A673 (cell line): ENCODE measurements around the gene NME3. TPM values are rescaled to one million over a fixed set of nuclear protein-coding genes. Genes with fewer than 3 reads are reported as not detected.
A peak's percentile ranks its signal among the peaks of the same experiment; 100 is the strongest.

Experiments
- BruUV-seq: library from RNA; stranded (reverse); fragments of 400-500 nt; replicated peaks from 2 replicates; lab custom pipeline; 2021; lab: Mats Ljungman, UMichigan
- CTCF ChIA-PET: fragments of 300-600 bp; sonication (Branson Sonifier 250); formaldehyde crosslinking; loops from one replicate; lab custom pipeline; 2022; ENCODE audit warnings: antibody characterized with exemption; lab: Charles Lee
- POLR2A ChIA-PET: fragments of 300-600 bp; sonication (Branson Sonifier 250); formaldehyde crosslinking; loops from one replicate; lab custom pipeline; 2022; ENCODE audit warnings: antibody characterized with exemption; ENCODE audit not compliant: low non-redundant PET; lab: Charles Lee
- DNase-seq: peaks from one replicate; pipeline ENCODE4 v3.0.0-alpha.2; 2015; ENCODE audit warnings: low spot score
- H3K27ac ChIP-seq: fragments of 200-600 bp; sonication (generic); 2 replicates; pipeline ENCODE4 v1.5.1; 2016; ENCODE audit warnings: mixed run types, low read depth, mild to moderate bottlenecking, mixed read lengths, antibody characterized with exemption, low read length; ENCODE audit not compliant: poor library complexity, severe bottlenecking
- H3K27me3 ChIP-seq: fragments of 200-600 bp; sonication (generic); replicated peaks from 2 replicates; pipeline ENCODE4 v1.6.1; 2017; ENCODE audit warnings: mixed run types, low read depth, mild to moderate bottlenecking, mixed read lengths, antibody characterized with exemption, low read length; ENCODE audit not compliant: insufficient read depth, poor library complexity
- H3K36me3 ChIP-seq: fragments of 200-600 bp; sonication (generic); 2 replicates; pipeline ENCODE4 v1.6.1; 2016; ENCODE audit warnings: mixed run types, mild to moderate bottlenecking, mixed read lengths, antibody characterized with exemption, low read length; ENCODE audit not compliant: insufficient read depth, poor library complexity, severe bottlenecking
- H3K4me1 ChIP-seq: fragments of 200-600 bp; sonication (generic); 2 replicates; pipeline ENCODE4 v1.6.1; 2017; ENCODE audit warnings: mixed run types, mild to moderate bottlenecking, mixed read lengths, antibody characterized with exemption, low read length; ENCODE audit not compliant: insufficient read depth, poor library complexity, severe bottlenecking
- H3K4me3 ChIP-seq: fragments of 200-600 bp; sonication (generic); 2 replicates; pipeline ENCODE4 v1.5.1; 2016; ENCODE audit warnings: low read depth, mixed run types, mild to moderate bottlenecking, mixed read lengths, low read length; ENCODE audit not compliant: poor library complexity, severe bottlenecking
- H3K9me3 ChIP-seq: fragments of 200-600 bp; sonication (generic); 2 replicates; pipeline ENCODE4 v1.6.1; 2016; ENCODE audit warnings: mixed run types, low read depth, mild to moderate bottlenecking, mixed read lengths, antibody characterized with exemption, low read length; ENCODE audit not compliant: poor library complexity, severe bottlenecking
- CTCF ChIP-seq: fragments of 300-800, 200-600 bp; sonication (generic); conservative IDR thresholded peaks from 2 replicates; pipeline ENCODE4 v1.5.1; 2017; ENCODE audit warnings: low read depth, mild to moderate bottlenecking, antibody characterized with exemption, low read length, moderate library complexity, mixed read lengths
- EZH2 ChIP-seq: fragments of 200-600 bp; sonication (generic); IDR thresholded peaks from 2 replicates; pipeline ENCODE4 v1.6.1; 2017; ENCODE audit warnings: borderline replicate concordance, low read depth, mild to moderate bottlenecking, mixed read lengths, antibody characterized with exemption, low read length; ENCODE audit not compliant: poor library complexity, severe bottlenecking
- intact Hi-C: fragments of 100-400 bp; cut with micrococcal nuclease; formaldehyde crosslinking; loops from one replicate; pipeline ENCODE4 v1.10.0; 2022; ENCODE audit not compliant: unreplicated experiment
- microRNA-seq: library from miRNA; unstranded; fragments of <30 nt; microRNA quantifications from one replicate; pipeline ENCODE4 v1.2.0, GENCODE V29; 2021
- total RNA-seq: library from RNA; stranded (reverse); gene quantifications from 2 replicates; pipeline ENCODE4 v1.2.3, GENCODE V29; 2021

NME3 gene
- total RNA-seq, 1 experiment from 2014 or later, result 35.3 TPM

GRCh38 chr16:1724491-1724890, 46.9 kb downstream of the NME3 start:
- Histone ChIP-seq H3K4me3 (no peak overlapping the region), H3K9me3 (no peaks in the 10 kb centered on the region), H3K4me1 (peaks cover 3% of the 10 kb centered on the region), H3K27me3 (no peaks in the 10 kb centered on the region), H3K36me3 (peaks cover 4% of the 10 kb centered on the region), H3K27ac (no peak overlapping the region)
- TF ChIP-seq CTCF, result no peak
- BruUV-seq, result no TSS peak
- intact Hi-C loops, result no loop called here
- ChIA-PET CTCF (no interaction called here), POLR2A (no interaction called here)
- no peak for DNase-seq

- ChIA-PET CTCF (interaction anchor here (0.5 to 1.3 kb wide), 2 partner anchors 16 to 424 kb away, joined by 4 to 17 read pairs; partner anchors contain the start of gene MAPK8IP3), POLR2A (no interaction called here)
- Histone ChIP-seq H3K9me3 (no peaks in the 10 kb centered on the region), H3K36me3 (no peaks in the 10 kb centered on the region), H3K4me1 (peaks cover 3% of the 10 kb centered on the region), H3K27me3 (no peaks in the 10 kb centered on the region), H3K27ac (no peak overlapping the region), H3K4me3 (no peak overlapping the region)
- BruUV-seq, result no TSS peak
- intact Hi-C loops, result no loop called here
- peak; percentile 41 for DNase-seq
- TF ChIP-seq EZH2, result no peak
- TF ChIP-seq CTCF, result peak; percentile 79
Measured at GRCh38 chr16:1723450-1724147, 47.7 kb downstream of the NME3 start.

GRCh38 chr16:1721372-1721771, 50.0 kb downstream of the NME3 start:
- Histone ChIP-seq H3K27ac (no peak overlapping the region), H3K36me3 (no peaks in the 10 kb centered on the region), H3K27me3 (no peaks in the 10 kb centered on the region), H3K4me3 (no peak overlapping the region), H3K9me3 (no peaks in the 10 kb centered on the region), H3K4me1 (peaks cover 3% of the 10 kb centered on the region)
- POLR2A ChIA-PET, result no interaction called here
- no peak for DNase-seq
- intact Hi-C loops, result no loop called here
- TF ChIP-seq EZH2, result no peak
- no peak for TF ChIP-seq CTCF
- no TSS peak for BruUV-seq
- CTCF ChIA-PET, result interaction anchor here (0.7 kb wide), 1 partner anchor 536 kb away, joined by 5 read pairs; no protein-coding TSS in a partner anchor

Small RNA genes within 50 kb of the gene (microRNA-seq; reads per million reads assigned to microRNA genes)
- 51.2 reads per million, percentile 57 among the genes with 10 or more reads in this experiment for gene MIR3177

Other genes with a start within 250 kb of the NME3 start
- gene TMEM204, start 237.9 kb downstream of the NME3 start, total RNA-seq, result not detected in 2 replicates
- 21.8 and 34.6 TPM in 2 replicates for gene IFT140, start 159.5 kb downstream of the NME3 start, total RNA-seq
- 33.0 and 38.4 TPM in 2 replicates for gene CRAMP1, start 159.2 kb downstream of the NME3 start, total RNA-seq
- 197 and 200 TPM in 2 replicates for gene JPT2, start 93.3 kb downstream of the NME3 start, total RNA-seq
- gene MAPK8IP3, start 65.3 kb downstream of the NME3 start, total RNA-seq, result 66.9 and 69.2 TPM in 2 replicates
- 19.5 and 19.9 TPM in 2 replicates for gene EME2, start 1.3 kb upstream of the NME3 start, total RNA-seq
- gene MRPS34, start 1.6 kb upstream of the NME3 start, total RNA-seq, result 247 and 250 TPM in 2 replicates
- 15.0 and 20.8 TPM in 2 replicates for gene SPSB3, start 11.0 kb upstream of the NME3 start, total RNA-seq
- gene NUBP2, start 11.4 kb upstream of the NME3 start, total RNA-seq, result 76.0 and 76.6 TPM in 2 replicates
- not detected in 2 replicates for gene IGFALS, start 22.2 kb upstream of the NME3 start, total RNA-seq
- 14.4 and 23.4 TPM in 2 replicates for gene HAGH, start 55.3 kb upstream of the NME3 start, total RNA-seq
- gene FAHD1, start 55.7 kb upstream of the NME3 start, total RNA-seq, result 19.9 and 22.1 TPM in 2 replicates
- gene MEIOB, start 100.6 kb upstream of the NME3 start, total RNA-seq, result 0.48 and 0.62 TPM in 2 replicates
- gene HS3ST6, start 146.9 kb upstream of the NME3 start, total RNA-seq, result not detected in 2 replicates
- gene MSRB1, start 171.7 kb upstream of the NME3 start, total RNA-seq, result 17.7 and 23.4 TPM in 2 replicates
- not detected in 2 replicates for gene RPL3L, start 183.1 kb upstream of the NME3 start, total RNA-seq
- 178 and 210 TPM in 2 replicates for gene NDUFB10, start 188.0 kb upstream of the NME3 start, total RNA-seq
- 3,326 and 3,385 TPM in 2 replicates for gene RPS2, start 193.3 kb upstream of the NME3 start, total RNA-seq
- not detected in 2 replicates for gene RNF151, start 195.3 kb upstream of the NME3 start, total RNA-seq
- 58.4 and 64.1 TPM in 2 replicates for gene TBL3, start 200.5 kb upstream of the NME3 start, total RNA-seq
- gene NOXO1, start 209.9 kb upstream of the NME3 start, total RNA-seq, result 0.90 and 1.2 TPM in 2 replicates
- gene GFER, start 212.7 kb upstream of the NME3 start, total RNA-seq, result 26.2 and 27.4 TPM in 2 replicates
- 1.4 and 2.3 TPM in 2 replicates for gene SYNGR3, start 218.4 kb upstream of the NME3 start, total RNA-seq
- gene ZNF598, start 238.3 kb upstream of the NME3 start, total RNA-seq, result 68.0 and 75.8 TPM in 2 replicates
- 96.5 and 105 TPM in 2 replicates for gene NPW, start 248.2 kb upstream of the NME3 start, total RNA-seq